Memory B cell (primary cell): Measurements from ENCODE around the gene APBB2.
"Not testable (repeated sequence)": the region's sequence is repeated elsewhere in the genome, so short reads cannot be mapped to it uniquely, and the experiment has no call there.

Source experiments
- ATAC-seq: fragments of 150-1000 bp; cut with Tn5 transposase; 2 replicates; pipeline ENCODE4 v1.10.0; 2021; ENCODE audit warnings: low read depth, mild to moderate bottlenecking, moderate library complexity
- DNase-seq, 2 donors: peaks; one replicate each; pipeline ENCODE4 v3.0.0; 2022; ENCODE audit warnings: low spot score in 2 of 2
- H3K27ac Mint-ChIP-seq: one replicate; pipeline ENCODE4 v1.8.0; 2022; ENCODE audit warnings: mild to moderate bottlenecking, moderate library complexity, mixed read lengths
- H3K27me3 Mint-ChIP-seq: one replicate; pipeline ENCODE4 v1.8.0; 2022; ENCODE audit warnings: mixed read lengths
- H3K36me3 Mint-ChIP-seq: one replicate; pipeline ENCODE4 v1.8.0; 2022; ENCODE audit warnings: mild to moderate bottlenecking, mixed read lengths
- H3K4me1 Mint-ChIP-seq: one replicate; pipeline ENCODE4 v1.8.0; 2022; ENCODE audit warnings: mixed read lengths
- H3K4me3 Mint-ChIP-seq: one replicate; pipeline ENCODE4 v1.8.0; 2022; ENCODE audit warnings: mild to moderate bottlenecking, moderate library complexity, mixed read lengths
- H3K9me3 Mint-ChIP-seq: one replicate; pipeline ENCODE4 v1.8.0; 2022; ENCODE audit warnings: mixed read lengths

Gene APBB2

GRCh38 chr4:40827758-40828157 is 386.6 kb downstream of the APBB2 start:
- H3K27ac Mint-ChIP-seq = no peak overlapping the region
- no peak for DNase-seq
- H3K36me3 Mint-ChIP-seq = peaks cover 2% of the 10 kb centered on the region
- H3K9me3 Mint-ChIP-seq = peaks cover 5% of the 10 kb centered on the region
- ATAC-seq = no peak
- peaks cover 14% of the 10 kb centered on the region for H3K4me1 Mint-ChIP-seq
- peaks cover 8% of the 10 kb centered on the region for H3K27me3 Mint-ChIP-seq
- H3K4me3 Mint-ChIP-seq = no peak overlapping the region

- DNase-seq (no peak), ATAC-seq (no peak)
- Mint-ChIP-seq H3K4me3 (no peak overlapping the region), H3K4me1 (peaks cover 14% of the 10 kb centered on the region), H3K27me3 (peaks cover 9% of the 10 kb centered on the region), H3K27ac (no peak overlapping the region), H3K9me3 (peaks cover 5% of the 10 kb centered on the region), H3K36me3 (peaks cover 2% of the 10 kb centered on the region)
Measured at GRCh38 chr4:40826821-40827220, 387.5 kb downstream of the APBB2 start.

- peaks cover 2% of the 10 kb centered on the region for H3K36me3 Mint-ChIP-seq
- H3K9me3 Mint-ChIP-seq = peaks cover 5% of the 10 kb centered on the region
- H3K4me3 Mint-ChIP-seq = peak overlapping the region; percentile 70
- H3K27me3 Mint-ChIP-seq = peaks cover 9% of the 10 kb centered on the region
- ATAC-seq = peak; percentile 63
- no peak overlapping the region for H3K27ac Mint-ChIP-seq
- DNase-seq = no peak
- peaks cover 14% of the 10 kb centered on the region for H3K4me1 Mint-ChIP-seq
Measured at GRCh38 chr4:40825014-40825838, 389.1 kb downstream of the APBB2 start.

GRCh38 chr4:40822420-40823166 is 391.7 kb downstream of the APBB2 start:
- Mint-ChIP-seq H3K9me3 (no peaks in the 10 kb centered on the region), H3K27ac (no peak overlapping the region), H3K4me1 (peaks cover 14% of the 10 kb centered on the region), H3K36me3 (no peaks in the 10 kb centered on the region), H3K27me3 (peaks cover 6% of the 10 kb centered on the region), H3K4me3 (no peak overlapping the region)
- no peak for ATAC-seq
- DNase-seq = no peak

GRCh38 chr4:40820101-40820500 is 394.2 kb downstream of the APBB2 start:
- H3K9me3 Mint-ChIP-seq = no peaks in the 10 kb centered on the region
- H3K4me1 Mint-ChIP-seq = peaks cover 5% of the 10 kb centered on the region
- peaks cover 5% of the 10 kb centered on the region for H3K27me3 Mint-ChIP-seq

GRCh38 chr4:40817157-40817556 is 397.2 kb downstream of the APBB2 start:
- not testable (repeated sequence) for H3K27me3 Mint-ChIP-seq, H3K4me1 Mint-ChIP-seq, H3K27ac Mint-ChIP-seq, H3K4me3 Mint-ChIP-seq, DNase-seq, H3K9me3 Mint-ChIP-seq, ATAC-seq, H3K36me3 Mint-ChIP-seq

More at GRCh38 chr4:40820101-40820500, 394.2 kb downstream of the APBB2 start:
- Mint-ChIP-seq H3K4me3 (no peak overlapping the region), H3K36me3 (no peaks in the 10 kb centered on the region), H3K27ac (no peak overlapping the region)
- DNase-seq = no peak
- no peak for ATAC-seq

- Mint-ChIP-seq H3K4me3 (no peak overlapping the region), H3K36me3 (no peaks in the 10 kb centered on the region), H3K27ac (no peak overlapping the region), H3K27me3 (no peaks in the 10 kb centered on the region), H3K9me3 (no peaks in the 10 kb centered on the region), H3K4me1 (no peaks in the 10 kb centered on the region)
- DNase-seq = no peak
- no peak for ATAC-seq
Measured at GRCh38 chr4:40812856-40813255, 401.5 kb downstream of the APBB2 start.

- H3K27me3 Mint-ChIP-seq = no peaks in the 10 kb centered on the region
- no peaks in the 10 kb centered on the region for H3K36me3 Mint-ChIP-seq
- no peaks in the 10 kb centered on the region for H3K9me3 Mint-ChIP-seq
- DNase-seq (no peak), ATAC-seq (no peak)
- H3K27ac Mint-ChIP-seq = no peak overlapping the region
- H3K4me1 Mint-ChIP-seq = no peaks in the 10 kb centered on the region
- no peak overlapping the region for H3K4me3 Mint-ChIP-seq
Measured at GRCh38 chr4:40812386-40812785, 402.0 kb downstream of the APBB2 start.

- Mint-ChIP-seq H3K4me1 (no peaks in the 10 kb centered on the region), H3K9me3 (no peaks in the 10 kb centered on the region), H3K4me3 (no peak overlapping the region), H3K36me3 (no peaks in the 10 kb centered on the region), H3K27me3 (no peaks in the 10 kb centered on the region), H3K27ac (no peak overlapping the region)
- DNase-seq (no peak), ATAC-seq (no peak)
Measured at GRCh38 chr4:40811956-40812355, 402.4 kb downstream of the APBB2 start.

GRCh38 chr4:40808926-40809457 is 405.4 kb downstream of the APBB2 start:
- no peak for DNase-seq
- H3K27ac Mint-ChIP-seq = no peak overlapping the region
- H3K9me3 Mint-ChIP-seq = no peaks in the 10 kb centered on the region
- H3K27me3 Mint-ChIP-seq = peaks cover 2% of the 10 kb centered on the region
- H3K4me1 Mint-ChIP-seq = peaks cover 3% of the 10 kb centered on the region
- no peak for ATAC-seq
- H3K36me3 Mint-ChIP-seq = no peaks in the 10 kb centered on the region
- H3K4me3 Mint-ChIP-seq = no peak overlapping the region

GRCh38 chr4:40804598-40804997 is 409.7 kb downstream of the APBB2 start:
- H3K27ac Mint-ChIP-seq = no peak overlapping the region
- H3K9me3 Mint-ChIP-seq = no peaks in the 10 kb centered on the region
- ATAC-seq = no peak
- no peaks in the 10 kb centered on the region for H3K36me3 Mint-ChIP-seq
- H3K4me1 Mint-ChIP-seq = peaks cover 7% of the 10 kb centered on the region
- DNase-seq = no peak
- peaks cover 2% of the 10 kb centered on the region for H3K27me3 Mint-ChIP-seq
- H3K4me3 Mint-ChIP-seq = no peak overlapping the region

GRCh38 chr4:40800064-40800463 is 414.3 kb downstream of the APBB2 start:
- H3K36me3 Mint-ChIP-seq = no peaks in the 10 kb centered on the region
- no peaks in the 10 kb centered on the region for H3K9me3 Mint-ChIP-seq
- no peak overlapping the region for H3K27ac Mint-ChIP-seq
- ATAC-seq (peak; percentile 67), DNase-seq (no peak)
- peak overlapping the region; percentile 32 for H3K4me3 Mint-ChIP-seq
- peaks cover 8% of the 10 kb centered on the region for H3K4me1 Mint-ChIP-seq
- H3K27me3 Mint-ChIP-seq = peaks cover 2% of the 10 kb centered on the region

GRCh38 chr4:40789771-40790170 is 424.6 kb downstream of the APBB2 start:
- no peak overlapping the region for H3K27ac Mint-ChIP-seq
- no peak for ATAC-seq
- H3K4me3 Mint-ChIP-seq = no peak overlapping the region
- H3K27me3 Mint-ChIP-seq = peaks cover 1% of the 10 kb centered on the region
- H3K36me3 Mint-ChIP-seq = no peaks in the 10 kb centered on the region
- peaks cover 7% of the 10 kb centered on the region for H3K4me1 Mint-ChIP-seq
- no peak for DNase-seq
- H3K9me3 Mint-ChIP-seq = no peaks in the 10 kb centered on the region

- Mint-ChIP-seq H3K4me1 (peaks cover 7% of the 10 kb centered on the region), H3K27me3 (peaks cover 1% of the 10 kb centered on the region), H3K27ac (no peak overlapping the region), H3K36me3 (no peaks in the 10 kb centered on the region), H3K9me3 (no peaks in the 10 kb centered on the region), H3K4me3 (no peak overlapping the region)
- ATAC-seq = no peak
- DNase-seq = no peak
Measured at GRCh38 chr4:40789031-40789430, 425.3 kb downstream of the APBB2 start.
